Trophoblast cell (in vitro differentiated cells and primary cell): ENCODE data around the gene OPRPN.

Experiments used
- DNase-seq, 2 donors: peaks; one replicate each; pipeline ENCODE4 v3.0.0-alpha.2; 2016
- H2AFZ ChIP-seq: 2 replicates; pipeline ENCODE4 v1.6.1; 2013; ENCODE audit warnings: low read length, moderate library complexity, mild to moderate bottlenecking; ENCODE audit not compliant: insufficient read depth, poor library complexity
- H2AK5ac ChIP-seq: 2 replicates; pipeline ENCODE4 v1.6.1; 2013; ENCODE audit warnings: mild to moderate bottlenecking, low read length
- H2BK120ac ChIP-seq: 2 replicates; pipeline ENCODE4 v1.6.1; 2013; ENCODE audit warnings: low read length, mild to moderate bottlenecking, moderate library complexity; ENCODE audit not compliant: insufficient read depth, poor library complexity
- H2BK12ac ChIP-seq: 2 replicates; pipeline ENCODE4 v1.6.1; 2013; ENCODE audit warnings: mild to moderate bottlenecking, low read length, moderate library complexity
- H2BK5ac ChIP-seq: 2 replicates; pipeline ENCODE4 v1.6.1; 2013; ENCODE audit warnings: low read length, low read depth, moderate library complexity, mild to moderate bottlenecking; ENCODE audit not compliant: poor library complexity
- H3K14ac ChIP-seq: 2 replicates; pipeline ENCODE4 v1.6.1; 2013; ENCODE audit warnings: mild to moderate bottlenecking, low read length
- H3K18ac ChIP-seq: 2 replicates; pipeline ENCODE4 v1.6.1; 2013; ENCODE audit warnings: mild to moderate bottlenecking, low read length
- H3K23ac ChIP-seq: 2 replicates; pipeline ENCODE4 v1.6.1; 2013; ENCODE audit warnings: low read length
- H3K27ac ChIP-seq: 2 replicates; pipeline ENCODE4 v1.5.1; 2013; ENCODE audit warnings: low read depth, mild to moderate bottlenecking, inconsistent platforms, low read length, moderate library complexity
- H3K27me3 ChIP-seq: 2 replicates; pipeline ENCODE4 v1.6.1; 2013; ENCODE audit warnings: inconsistent platforms, mild to moderate bottlenecking, low read length, moderate library complexity; ENCODE audit not compliant: insufficient read depth
- H3K36me3 ChIP-seq, 2 experiments: 1 replicate in 1 of 2; 2 replicates in 1 of 2; pipeline ENCODE4 v1.6.1; 2013; ENCODE audit warnings: low read length in 2 of 2, mild to moderate bottlenecking in 2 of 2, moderate library complexity in 1 of 2; ENCODE audit not compliant: insufficient read depth in 2 of 2, control insufficient read depth in 1 of 2
- H3K4ac ChIP-seq: 2 replicates; pipeline ENCODE4 v1.6.1; 2013; ENCODE audit warnings: low read depth, mild to moderate bottlenecking, low read length, moderate library complexity
- H3K4me1 ChIP-seq, 2 experiments: 1 replicate in 1 of 2; 2 replicates in 1 of 2; pipeline ENCODE4 v1.6.1; 2013; ENCODE audit warnings: low read length in 2 of 2, mild to moderate bottlenecking in 2 of 2, moderate library complexity in 1 of 2; ENCODE audit not compliant: insufficient read depth in 2 of 2, control insufficient read depth in 1 of 2
- H3K4me2 ChIP-seq: 2 replicates; pipeline ENCODE4 v1.6.1; 2013; ENCODE audit warnings: inconsistent platforms, mild to moderate bottlenecking, low read length, moderate library complexity
- H3K4me3 ChIP-seq: 2 replicates; pipeline ENCODE4 v1.5.1; 2013; ENCODE audit warnings: mild to moderate bottlenecking, low read depth, low read length, inconsistent platforms
- H3K79me1 ChIP-seq: one replicate; pipeline ENCODE4 v1.6.1; 2013; ENCODE audit warnings: low read length
- H3K79me2 ChIP-seq: 2 replicates; pipeline ENCODE4 v1.6.1; 2013; ENCODE audit warnings: low read length, mild to moderate bottlenecking; ENCODE audit not compliant: control insufficient read depth, insufficient read depth, poor library complexity
- H3K9ac ChIP-seq: 2 replicates; pipeline ENCODE4 v1.6.1; 2013; ENCODE audit warnings: mild to moderate bottlenecking, low read length
- H3K9me3 ChIP-seq: 2 replicates; pipeline ENCODE4 v1.6.1; 2013; ENCODE audit warnings: low read depth, mild to moderate bottlenecking, control low read depth, inconsistent platforms, low read length; ENCODE audit not compliant: insufficient read depth
- H4K12ac ChIP-seq: 2 replicates; pipeline ENCODE4 v1.6.1; 2013; ENCODE audit warnings: low read depth, mild to moderate bottlenecking, low read length, moderate library complexity
- H4K8ac ChIP-seq: 2 replicates; pipeline ENCODE4 v1.6.1; 2013; ENCODE audit warnings: low read depth, mild to moderate bottlenecking, low read length, moderate library complexity
- H4K91ac ChIP-seq: one replicate; pipeline ENCODE4 v1.6.1; 2013; ENCODE audit warnings: low read depth, mild to moderate bottlenecking, low read length, moderate library complexity
- WGBS: extraction: QIAGEN DNeasy Blood & Tissue Kit; methylation state at CpG from one replicate; pipeline ENCODE4 v1.1.7; 2013; ENCODE audit warnings: missing lambda C conversion rate; ENCODE audit not compliant: insufficient read length, insufficient coverage; ENCODE audit errors: extremely low coverage; 5-methylcytosine and 5-hydroxymethylcytosine counted together

OPRPN gene

GRCh38 chr4:70372760-70373159 lies 25.0 kb upstream of the OPRPN start:
- Histone ChIP-seq H3K4me2 (no peak overlapping the region), H4K91ac (no peak overlapping the region), H2AFZ (no peak overlapping the region), H3K4me1 (no peaks in the 10 kb centered on the region), H3K9me3 (no peaks in the 10 kb centered on the region), H2BK5ac (no peak overlapping the region), H3K4ac (no peak overlapping the region), H3K18ac (no peak overlapping the region), H3K23ac (no peak overlapping the region), H2BK12ac (no peak overlapping the region), H3K14ac (no peak overlapping the region), H4K12ac (no peak overlapping the region), H3K79me2 (no peaks in the 10 kb centered on the region), H2BK120ac (no peak overlapping the region), H3K27me3 (no peaks in the 10 kb centered on the region), H4K8ac (no peak overlapping the region), H3K79me1 (no peaks in the 10 kb centered on the region), H3K4me3 (no peak overlapping the region), H2AK5ac (no peak overlapping the region), H3K9ac (no peak overlapping the region), H3K27ac (no peak overlapping the region), H3K36me3 (no peaks in the 10 kb centered on the region)
- WGBS = no CpG with 5 or more reads among the region's 3 CpGs
- no peak for DNase-seq

DNA sequence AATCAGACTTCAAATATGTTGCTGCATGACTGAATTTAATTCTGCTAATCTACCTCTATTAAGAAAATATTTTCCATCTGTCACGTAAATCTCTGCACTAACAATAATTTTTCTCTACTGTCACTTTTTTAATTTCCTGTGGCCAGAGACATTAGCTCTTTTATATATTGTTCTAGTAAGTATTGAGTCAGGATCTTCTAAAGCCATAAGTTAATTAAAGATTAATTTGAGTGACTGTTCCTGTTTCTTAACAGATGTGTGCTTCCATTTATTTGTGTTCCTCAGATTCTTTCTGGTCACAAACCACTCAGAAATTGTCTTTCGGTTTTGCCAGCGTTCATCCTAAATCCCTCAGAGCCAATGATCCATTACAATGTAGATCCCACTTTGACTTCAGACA lies 17.2 kb upstream of the OPRPN start:
- Histone ChIP-seq H2AFZ (no peak overlapping the region), H3K27me3 (no peaks in the 10 kb centered on the region), H3K4me2 (no peak overlapping the region), H3K14ac (no peak overlapping the region), H3K23ac (no peak overlapping the region), H3K4me1 (no peaks in the 10 kb centered on the region), H3K36me3 (no peaks in the 10 kb centered on the region), H3K4me3 (no peak overlapping the region), H3K9ac (no peak overlapping the region), H4K8ac (no peak overlapping the region), H4K12ac (no peak overlapping the region), H2BK5ac (no peak overlapping the region), H3K9me3 (no peaks in the 10 kb centered on the region), H4K91ac (no peak overlapping the region), H3K18ac (no peak overlapping the region), H3K4ac (no peak overlapping the region), H3K27ac (no peak overlapping the region), H3K79me1 (no peaks in the 10 kb centered on the region), H2AK5ac (no peak overlapping the region), H2BK12ac (no peak overlapping the region), H3K79me2 (no peaks in the 10 kb centered on the region), H2BK120ac (no peak overlapping the region)
- no CpG with 5 or more reads among the region's 3 CpGs for WGBS
- DNase-seq = no peak

DNA sequence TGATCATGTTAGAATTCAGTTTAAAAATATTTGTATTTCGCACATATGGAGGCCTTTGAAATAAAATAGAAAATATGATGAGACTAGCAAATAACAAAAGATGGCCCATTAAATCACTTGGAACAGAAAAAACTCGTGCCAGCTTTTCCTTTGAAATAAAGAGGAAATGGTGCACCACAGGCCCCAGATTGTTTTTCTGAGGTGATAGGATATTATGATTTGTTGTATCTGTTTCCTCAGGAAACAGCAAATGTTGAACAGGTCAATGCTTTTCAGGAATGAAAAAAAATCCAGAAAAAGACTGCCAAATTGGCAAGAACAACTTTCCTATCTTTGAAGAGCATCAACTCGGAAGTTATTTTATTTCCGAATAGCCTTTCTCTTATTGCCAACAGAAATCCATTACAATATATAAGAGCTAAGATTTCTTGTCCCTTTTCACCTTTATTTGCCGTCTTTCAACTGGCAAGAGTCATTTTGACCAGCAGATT lies 15.0 kb upstream of the OPRPN start, which contains the start of gene SMR3B:
TSS of gene SMR3B (plus strand) at position 441 of the 491 bp plus-strand sequence. CDS start 1,380 bp downstream, outside the sequence.
- Histone ChIP-seq H2BK12ac (no peak within 1 kb of the TSS), H3K18ac (no peak within 1 kb of the TSS), H3K79me1 (no peaks in the 10 kb centered on the region), H4K8ac (no peak within 1 kb of the TSS), H3K4me3 (no peak within 1 kb of the TSS), H3K27ac (no peak within 1 kb of the TSS), H3K4me2 (no peak within 1 kb of the TSS), H3K23ac (no peak within 1 kb of the TSS), H2AK5ac (no peak within 1 kb of the TSS), H3K79me2 (no peaks in the 10 kb centered on the region), H2BK5ac (no peak within 1 kb of the TSS), H4K12ac (no peak within 1 kb of the TSS), H3K9ac (no peak within 1 kb of the TSS), H3K4ac (no peak within 1 kb of the TSS), H4K91ac (no peak within 1 kb of the TSS), H2AFZ (no peak within 1 kb of the TSS), H3K4me1 (no peaks in the 10 kb centered on the region), H3K14ac (no peak within 1 kb of the TSS), H2BK120ac (no peak within 1 kb of the TSS), H3K27me3 (no peaks in the 10 kb centered on the region), H3K9me3 (no peaks in the 10 kb centered on the region), H3K36me3 (no peaks in the 10 kb centered on the region)
- DNase-seq = no peak
- no CpG with 5 or more reads among the region's 5 CpGs for whole genome bisulfite sequencing

DNA sequence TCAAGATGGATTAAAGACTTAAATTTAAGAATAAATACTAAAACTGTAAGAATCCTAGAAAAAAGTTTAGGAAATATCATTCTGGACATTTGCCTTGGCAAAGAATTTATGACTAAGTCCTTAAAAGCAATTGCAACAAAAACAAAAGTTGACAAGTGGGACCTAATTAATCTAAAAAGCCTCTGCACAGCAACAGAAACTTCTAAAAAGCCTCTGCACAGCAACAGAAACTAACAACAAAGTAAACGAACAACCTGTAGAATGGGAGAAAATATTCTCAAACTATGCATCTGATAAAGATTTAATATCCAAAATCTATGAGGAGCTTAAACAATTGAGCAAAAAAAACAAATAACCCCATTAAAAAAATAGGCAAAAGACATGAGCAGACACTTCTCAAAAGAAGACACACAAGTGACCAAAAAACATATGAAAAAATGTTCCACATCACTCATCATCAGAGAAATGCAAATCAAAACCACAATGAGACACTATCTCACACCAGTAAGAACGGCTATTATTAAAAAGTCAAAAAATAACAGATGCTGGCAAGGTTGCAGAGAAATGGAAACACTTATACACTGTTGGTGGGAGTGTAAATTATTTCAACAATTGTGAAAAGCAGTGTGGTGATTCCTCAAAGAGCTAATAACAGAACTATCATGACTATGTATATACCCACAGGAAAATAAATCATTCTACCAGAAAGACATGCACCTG lies 5.5 kb upstream of the OPRPN start:
- Histone ChIP-seq H3K27me3 (no peaks in the 10 kb centered on the region), H4K8ac (no peak overlapping the region), H4K91ac (no peak overlapping the region), H2AFZ (no peak overlapping the region), H4K12ac (no peak overlapping the region), H3K79me1 (no peaks in the 10 kb centered on the region), H2BK120ac (no peak overlapping the region), H2BK12ac (no peak overlapping the region), H3K79me2 (no peaks in the 10 kb centered on the region), H2BK5ac (no peak overlapping the region), H3K18ac (no peak overlapping the region), H3K36me3 (no peaks in the 10 kb centered on the region), H3K9ac (no peak overlapping the region), H3K23ac (no peak overlapping the region), H3K4me1 (no peaks in the 10 kb centered on the region), H3K4me3 (no peak overlapping the region), H2AK5ac (no peak overlapping the region), H3K4me2 (no peak overlapping the region), H3K9me3 (no peaks in the 10 kb centered on the region), H3K27ac (no peak overlapping the region), H3K4ac (no peak overlapping the region), H3K14ac (no peak overlapping the region)
- no peak for DNase-seq
- WGBS = no CpG with 5 or more reads among the region's 2 CpGs
